Fibroblast of the aortic adventitia (primary cell): ENCODE measurements around the gene FHIT. TPM values are rescaled to one million over a fixed set of nuclear protein-coding genes. Genes with fewer than 3 reads are reported as not detected.

Source experiments
- DNase-seq: peaks from one replicate; pipeline ENCODE4 v3.0.0-alpha.2; 2010; ENCODE audit warnings: low read depth
- H3K4me3 ChIP-seq: 2 replicates; pipeline ENCODE4 v1.5.1; 2011; ENCODE audit warnings: low read depth, mild to moderate bottlenecking, control low read depth, low read length, moderate library complexity
- total RNA-seq: library from RNA; depleted of rRNA; stranded (reverse); fragments of >200 nt; gene quantifications from 2 replicates; pipeline ENCODE4 v1.2.3, GENCODE V29; 2012; ENCODE audit warnings: low replicate concordance
- TF ChIP-seq, protein P1 (sequence below): IDR thresholded peaks from 2 replicates; pipeline ENCODE4 v1.5.1; 2011; ENCODE audit warnings: mild to moderate bottlenecking, low read length, control low read depth, inconsistent platforms; ENCODE audit not compliant: insufficient read depth

Gene FHIT
- total RNA-seq, 1 donor: 1.5 TPM

GRCh38 chr3:60262546-60262945, 988.7 kb downstream of the FHIT start:
- DNase-seq: no peak
- no peak overlapping the region for H3K4me3 ChIP-seq
- TF ChIP-seq, protein P1, sequence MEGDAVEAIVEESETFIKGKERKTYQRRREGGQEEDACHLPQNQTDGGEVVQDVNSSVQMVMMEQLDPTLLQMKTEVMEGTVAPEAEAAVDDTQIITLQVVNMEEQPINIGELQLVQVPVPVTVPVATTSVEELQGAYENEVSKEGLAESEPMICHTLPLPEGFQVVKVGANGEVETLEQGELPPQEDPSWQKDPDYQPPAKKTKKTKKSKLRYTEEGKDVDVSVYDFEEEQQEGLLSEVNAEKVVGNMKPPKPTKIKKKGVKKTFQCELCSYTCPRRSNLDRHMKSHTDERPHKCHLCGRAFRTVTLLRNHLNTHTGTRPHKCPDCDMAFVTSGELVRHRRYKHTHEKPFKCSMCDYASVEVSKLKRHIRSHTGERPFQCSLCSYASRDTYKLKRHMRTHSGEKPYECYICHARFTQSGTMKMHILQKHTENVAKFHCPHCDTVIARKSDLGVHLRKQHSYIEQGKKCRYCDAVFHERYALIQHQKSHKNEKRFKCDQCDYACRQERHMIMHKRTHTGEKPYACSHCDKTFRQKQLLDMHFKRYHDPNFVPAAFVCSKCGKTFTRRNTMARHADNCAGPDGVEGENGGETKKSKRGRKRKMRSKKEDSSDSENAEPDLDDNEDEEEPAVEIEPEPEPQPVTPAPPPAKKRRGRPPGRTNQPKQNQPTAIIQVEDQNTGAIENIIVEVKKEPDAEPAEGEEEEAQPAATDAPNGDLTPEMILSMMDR: no peak

DNA sequence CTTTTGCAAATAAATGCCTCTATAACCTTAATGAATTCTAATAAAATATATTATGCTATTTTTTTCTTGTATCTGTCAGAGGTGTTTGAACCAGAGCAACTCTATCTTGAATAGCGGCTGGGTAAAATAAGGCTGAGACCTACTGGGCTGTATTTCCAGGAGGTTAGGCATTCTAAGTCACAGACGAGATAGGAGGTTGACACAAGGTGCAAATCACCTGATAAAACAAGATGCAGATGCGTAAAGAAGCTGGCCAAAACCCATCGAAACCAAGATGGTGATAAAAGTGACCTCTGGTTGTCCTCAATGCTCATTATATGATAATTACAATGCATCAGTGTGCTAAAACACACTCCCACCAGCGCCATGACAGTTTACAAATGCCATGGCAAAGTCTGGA, 990.7 kb downstream of the FHIT start:
- TF ChIP-seq, protein P1: no peak
- no peak for DNase-seq
- H3K4me3 ChIP-seq: no peak overlapping the region

DNA sequence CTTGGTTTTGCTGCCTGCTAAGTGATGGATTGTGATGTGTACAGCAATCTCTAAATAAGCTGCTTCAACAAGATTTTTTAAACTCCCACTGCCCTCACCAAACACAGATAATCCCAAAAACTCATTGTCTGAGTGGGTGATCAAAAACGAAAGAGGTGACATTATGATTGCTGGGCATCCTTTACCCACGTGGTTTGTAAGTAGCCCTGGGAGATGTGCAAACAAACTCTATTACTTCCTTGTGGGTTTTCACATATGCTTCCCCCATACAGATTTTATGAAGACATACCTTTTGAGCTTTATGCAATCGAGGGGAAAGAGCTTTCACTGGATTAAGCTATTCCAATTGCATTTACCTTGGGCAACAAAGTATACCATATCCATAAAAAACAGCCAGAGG, 1000.4 kb downstream of the FHIT start:
- DNase-seq: no peak
- TF ChIP-seq, protein P1: no peak
- H3K4me3 ChIP-seq: no peak overlapping the region

GRCh38 chr3:60250206-60250605, 1001.0 kb downstream of the FHIT start:
- TF ChIP-seq, protein P1: no peak
- H3K4me3 ChIP-seq: no peak overlapping the region
- DNase-seq: peak; percentile 39

- no peak overlapping the region for H3K4me3 ChIP-seq
- TF ChIP-seq, protein P1: no peak
- DNase-seq: no peak
Observed at GRCh38 chr3:60246361-60246760, 1004.9 kb downstream of the FHIT start.

GRCh38 chr3:60243456-60243855, 1007.8 kb downstream of the FHIT start:
- no peak for DNase-seq
- H3K4me3 ChIP-seq: no peak overlapping the region
- TF ChIP-seq, protein P1: no peak

DNA sequence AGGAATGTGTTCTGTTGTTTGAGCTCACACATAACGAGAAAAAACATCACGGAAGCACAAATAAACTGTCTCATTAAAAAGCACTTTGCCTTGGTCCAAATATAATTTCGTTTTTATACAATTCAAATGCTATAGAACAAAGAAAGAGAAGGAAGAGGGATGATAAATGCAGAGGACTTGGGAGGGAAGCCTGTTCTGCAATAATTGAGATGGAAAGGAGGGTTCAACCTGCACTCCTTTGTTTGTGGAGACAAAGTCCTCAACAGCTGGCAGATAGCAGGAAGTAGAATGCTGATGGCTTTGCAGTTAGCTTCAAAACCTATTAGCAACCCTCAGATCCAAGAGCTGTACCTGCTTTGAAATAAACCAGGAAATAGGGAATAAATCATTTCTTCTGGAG, 1010.8 kb downstream of the FHIT start:
- TF ChIP-seq, protein P1: no peak
- H3K4me3 ChIP-seq: no peak overlapping the region
- no peak for DNase-seq
